ENCODE measurements around the gene TMEM256. TPM values are rescaled to one million over a fixed set of nuclear protein-coding genes. Genes with fewer than 3 reads are reported as not detected.

TMEM256 gene
- total RNA-seq (10 to 100 TPM; 35.0 to 40.1 TPM), polyA plus RNA-seq (100 to 1,000 TPM; 134 to 224 TPM)
- long read RNA-seq, donor 1, transcript TMEM256-201 (4 exons, 486 nt), result major isoform, 7 of 7 reads
- long read RNA-seq, donor 1, partial matches to known transcripts, result 0 of 7 reads
- long read RNA-seq, donor 1, other reads (novel, unspliced or antisense), result 0 of 7 reads
- long read RNA-seq, donor 2, transcript TMEM256-201 (4 exons, 486 nt), result major isoform, 9 of 10 reads
- long read RNA-seq, donor 2, partial matches to known transcripts, result 1 of 10 reads
- long read RNA-seq, donor 2, other reads (novel, unspliced or antisense), result 0 of 10 reads

DNA sequence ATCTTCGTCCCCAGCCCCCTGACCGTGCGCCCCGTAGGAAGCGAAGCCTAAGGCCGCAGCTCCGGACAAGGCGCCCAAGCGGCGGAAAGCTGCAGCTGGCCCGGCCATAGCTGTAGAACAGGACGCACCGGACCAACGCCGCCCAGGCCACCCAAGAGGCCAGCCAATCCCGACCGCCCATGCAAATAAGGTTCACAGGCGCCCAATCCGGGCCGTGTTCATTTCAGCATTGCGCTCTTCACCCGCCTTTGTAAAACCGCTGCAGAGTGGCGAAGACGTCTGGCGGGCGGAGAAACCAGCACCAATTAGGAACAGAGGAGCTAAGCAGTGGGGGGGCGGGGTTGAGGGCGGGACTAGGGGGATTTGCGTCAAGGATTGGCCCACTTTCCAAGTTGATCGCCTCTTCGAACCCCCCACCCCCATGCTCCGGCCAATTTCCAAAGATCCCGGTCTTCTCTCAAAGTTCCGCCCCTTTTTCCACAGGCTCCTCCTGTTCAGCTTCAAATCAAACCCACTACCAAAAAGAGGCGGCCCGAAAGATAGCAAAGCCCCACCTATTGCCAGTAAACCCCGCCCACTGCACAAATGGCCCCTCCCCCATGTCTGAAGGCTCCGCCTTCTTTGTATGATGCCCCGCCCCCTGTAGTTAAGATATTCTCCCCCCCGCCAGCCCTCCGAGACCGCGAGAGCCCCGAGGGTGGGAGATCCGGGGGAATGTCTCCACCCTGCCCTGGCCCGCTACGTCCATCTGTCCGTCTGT, at the start of gene TMEM256:
Gene TMEM256 (minus strand): TSS at position 121 of the 760 bp plus-strand sequence. CDS start 13 bp downstream, at position 108.
- Histone ChIP-seq H3K9me3 (ENCODE audit: control insufficient read depth, low read length) (no peaks in the 10 kb centered on the region), H3K27me3 (ENCODE audit: control insufficient read depth in 1 of 2, insufficient read depth in 2 of 2, low read length in 1 of 2) (no peaks in the 10 kb centered on the region), H3K4me1 (ENCODE audit: control insufficient read depth in 1 of 2, insufficient read depth in 2 of 2, low read length in 2 of 2) (no peaks in the 10 kb centered on the region), H3K36me3 (ENCODE audit: control insufficient read depth in 1 of 2, insufficient read depth in 2 of 2, low read length in 1 of 2) (no peaks in the 10 kb centered on the region), H3K27ac (ENCODE audit: low read depth in 1 of 2, low read length in 2 of 2) (peak within 1 kb of the TSS; percentile 70 to 84), H3K4me3 (ENCODE audit: low read length in 2 of 2) (peak within 1 kb of the TSS; percentile 59 to 82)
- DNase-seq (peak; percentile 99), ATAC-seq (ENCODE audit: low FRiP score) (peak; percentile 97)
- 0 to 1% methylated on average over 40 to 49 of the region's 49 CpGs for WGBS, 2 donors
- intact Hi-C loops (cut with DNase I), result loop anchor here in 1 of 2 donors (1.0 kb wide), 1 partner anchor 10 kb away; the partner anchor contains the start of gene PLSCR3

DNA sequence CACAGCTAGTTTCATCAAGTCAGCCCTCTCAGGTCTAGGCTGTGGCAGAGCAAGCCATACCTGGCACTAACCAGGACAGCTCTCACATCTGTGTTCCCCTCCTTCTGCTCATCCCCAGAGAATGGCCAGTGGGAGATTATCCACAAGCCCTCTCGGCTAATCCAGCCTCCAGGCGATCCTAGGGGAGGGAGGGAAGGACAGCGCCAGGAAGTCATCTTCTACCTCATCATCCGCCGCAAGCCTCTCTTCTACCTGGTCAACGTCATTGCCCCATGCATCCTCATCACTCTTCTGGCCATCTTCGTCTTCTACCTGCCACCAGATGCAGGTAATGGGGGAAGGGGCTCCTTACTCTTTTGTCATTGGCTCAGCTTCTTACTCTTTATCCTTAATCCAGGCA, 44.6 kb upstream of the TMEM256 start:
- H3K4me1 ChIP-seq (ENCODE audit: control insufficient read depth in 1 of 2, insufficient read depth in 2 of 2, low read length in 2 of 2), result no peaks in the 10 kb centered on the region
- no peak for ATAC-seq (ENCODE audit: low FRiP score)
- H3K4me3 ChIP-seq (ENCODE audit: low read length in 2 of 2), result no peak overlapping the region
- intact Hi-C loops (cut with DNase I), result no loop called here
- no peaks in the 10 kb centered on the region for H3K27me3 ChIP-seq (ENCODE audit: control insufficient read depth in 1 of 2, insufficient read depth in 2 of 2, low read length in 1 of 2)
- no peak overlapping the region for H3K27ac ChIP-seq (ENCODE audit: low read depth in 1 of 2, low read length in 2 of 2)
- DNase-seq, result no peak
- H3K36me3 ChIP-seq (ENCODE audit: control insufficient read depth in 1 of 2, insufficient read depth in 2 of 2, low read length in 1 of 2), result no peaks in the 10 kb centered on the region
- WGBS, 2 donors, result 91 to 93% methylated on average over 7 of the region's 7 CpGs
- H3K9me3 ChIP-seq (ENCODE audit: control insufficient read depth, low read length), result no peaks in the 10 kb centered on the region

DNA sequence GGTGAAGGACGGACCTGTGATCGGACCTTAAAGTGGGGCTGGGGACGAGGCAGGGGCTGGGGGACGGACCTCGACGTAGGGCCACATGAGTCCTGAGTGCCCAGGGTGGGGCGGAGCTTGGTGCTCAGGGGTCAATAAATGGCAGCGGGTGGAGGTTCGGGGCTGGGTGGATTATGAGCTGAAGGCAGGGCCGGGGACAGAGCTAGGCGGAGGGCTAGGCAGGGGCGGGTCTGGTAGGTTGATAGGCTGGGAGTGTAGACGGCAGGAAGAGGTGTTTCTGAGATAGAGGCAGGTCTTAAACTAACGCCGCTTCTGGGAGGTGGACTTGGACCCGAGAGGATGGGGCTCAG, 41.7 kb upstream of the TMEM256 start:
- H3K4me1 ChIP-seq (ENCODE audit: control insufficient read depth in 1 of 2, insufficient read depth in 2 of 2, low read length in 2 of 2), result no peaks in the 10 kb centered on the region
- 9 to 11% methylated on average over 16 of the region's 16 CpGs for WGBS, 2 donors
- ATAC-seq (ENCODE audit: low FRiP score), result peak; percentile 66
- H3K36me3 ChIP-seq (ENCODE audit: control insufficient read depth in 1 of 2, insufficient read depth in 2 of 2, low read length in 1 of 2), result no peaks in the 10 kb centered on the region
- intact Hi-C loops (cut with DNase I), result no loop called here
- no peak overlapping the region for H3K27ac ChIP-seq (ENCODE audit: low read depth in 1 of 2, low read length in 2 of 2)
- no peak overlapping the region for H3K4me3 ChIP-seq (ENCODE audit: low read length in 2 of 2)
- H3K9me3 ChIP-seq (ENCODE audit: control insufficient read depth, low read length), result no peaks in the 10 kb centered on the region
- H3K27me3 ChIP-seq (ENCODE audit: control insufficient read depth in 1 of 2, insufficient read depth in 2 of 2, low read length in 1 of 2), result no peaks in the 10 kb centered on the region
- no peak for DNase-seq

DNA sequence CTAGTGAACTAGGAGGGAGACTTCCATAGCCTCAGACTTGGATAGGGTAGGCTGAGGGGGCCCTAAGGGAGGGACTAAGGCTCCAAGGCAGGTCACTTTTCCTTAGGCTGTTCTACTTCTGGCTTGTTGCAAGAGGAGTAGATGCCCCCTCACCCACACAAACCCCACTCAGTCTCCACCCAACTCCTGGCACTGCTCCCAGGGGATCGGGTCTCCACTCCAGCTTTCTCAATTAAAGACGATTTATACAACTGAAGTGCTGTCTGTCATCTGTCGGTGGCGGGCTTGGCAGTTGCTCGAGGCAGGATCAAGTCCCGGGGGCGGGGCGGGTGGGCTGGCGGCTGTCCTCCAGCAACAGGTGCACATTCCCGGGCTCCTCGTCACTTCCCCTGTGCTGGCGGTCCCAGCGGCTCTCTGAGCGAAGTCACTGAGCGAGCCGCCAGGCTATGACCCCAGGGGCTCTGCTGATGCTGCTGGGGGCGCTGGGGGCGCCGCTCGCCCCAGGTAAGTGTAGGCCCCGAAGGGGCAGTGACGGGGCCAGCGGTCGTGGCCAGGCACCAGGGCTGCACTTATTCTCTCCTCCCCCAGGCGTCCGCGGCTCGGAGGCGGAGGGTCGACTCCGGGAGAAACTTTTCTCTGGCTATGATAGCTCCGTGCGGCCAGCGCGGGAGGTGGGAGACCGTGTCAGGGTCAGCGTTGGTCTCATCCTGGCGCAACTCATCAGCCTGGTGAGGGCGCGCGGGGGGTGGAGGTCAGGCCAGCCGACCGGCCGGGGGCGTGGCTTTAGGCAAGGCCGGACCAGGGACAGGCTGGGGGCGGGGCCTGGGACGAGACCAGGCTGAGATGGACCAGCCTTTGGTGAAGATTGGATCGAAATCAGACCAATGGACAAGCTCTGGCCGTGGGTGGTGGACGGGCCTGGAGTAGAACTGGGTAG, 41.1 kb upstream of the TMEM256 start, which contains the start of gene CHRNB1:
Gene CHRNB1 (plus strand): TSS at position 380 of the 937 bp plus-strand sequence. CDS start 67 bp downstream, at position 447.
- 3 to 4% methylated on average over 44 to 51 of the region's 51 CpGs for WGBS, 2 donors
- Histone ChIP-seq H3K4me1 (ENCODE audit: control insufficient read depth in 1 of 2, insufficient read depth in 2 of 2, low read length in 2 of 2) (no peaks in the 10 kb centered on the region), H3K4me3 (ENCODE audit: low read length in 2 of 2) (peak within 1 kb of the TSS; percentile 4 to 23), H3K36me3 (ENCODE audit: control insufficient read depth in 1 of 2, insufficient read depth in 2 of 2, low read length in 1 of 2) (no peaks in the 10 kb centered on the region), H3K9me3 (ENCODE audit: control insufficient read depth, low read length) (no peaks in the 10 kb centered on the region), H3K27me3 (ENCODE audit: control insufficient read depth in 1 of 2, insufficient read depth in 2 of 2, low read length in 1 of 2) (no peaks in the 10 kb centered on the region), H3K27ac (ENCODE audit: low read depth in 1 of 2, low read length in 2 of 2) (no peak within 1 kb of the TSS)
- intact Hi-C loops (cut with DNase I), result no loop called here
- ATAC-seq (ENCODE audit: low FRiP score) (peak; percentile 72), DNase-seq (peak; percentile 87 to 90)

DNA sequence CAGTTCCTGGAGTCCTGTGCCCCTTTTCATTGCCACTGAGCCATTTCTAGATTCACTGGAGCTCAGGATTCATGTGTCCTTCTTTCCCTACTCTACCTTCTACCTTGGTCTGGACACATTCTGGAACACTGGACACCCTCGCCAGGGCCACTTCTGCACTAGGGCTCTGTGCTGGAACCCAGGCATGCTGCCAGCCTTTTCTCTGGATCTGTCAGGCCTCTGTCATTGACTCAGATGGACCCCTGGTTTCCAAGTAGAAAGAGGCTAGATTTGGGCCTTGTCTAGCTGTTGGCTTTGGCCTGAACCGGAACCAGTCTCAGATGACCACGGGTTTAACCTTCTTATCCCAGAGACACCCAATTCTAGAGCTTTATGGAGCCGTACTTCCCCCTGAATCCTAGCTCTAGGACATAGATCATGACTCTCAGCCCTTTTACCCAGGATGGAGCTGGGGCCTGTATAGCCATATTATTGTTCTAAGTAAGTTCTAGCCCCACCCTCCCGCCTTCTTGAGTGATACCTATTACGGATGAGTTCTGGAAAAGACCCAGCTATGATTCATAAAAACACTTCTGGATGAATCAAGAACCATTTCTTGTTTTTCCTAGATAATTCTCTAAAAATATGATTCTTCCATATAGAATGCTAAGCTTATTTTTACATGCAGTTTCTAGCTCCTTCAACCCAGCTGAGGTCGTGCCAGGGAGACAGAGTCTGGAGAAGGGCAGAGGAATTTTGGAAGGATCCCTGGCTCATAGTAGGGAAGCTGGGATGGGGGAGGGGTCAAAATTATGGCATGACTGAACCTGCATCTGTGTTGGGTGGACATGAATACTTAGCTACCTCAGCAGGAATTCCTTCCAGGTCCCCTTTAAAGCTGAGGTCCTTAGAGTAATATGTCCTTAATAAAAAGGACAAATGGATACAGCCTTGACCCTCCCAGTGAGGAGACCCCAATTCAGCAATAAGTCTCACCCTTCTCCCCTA, 39.9 kb upstream of the TMEM256 start:
- Histone ChIP-seq H3K36me3 (ENCODE audit: control insufficient read depth in 1 of 2, insufficient read depth in 2 of 2, low read length in 1 of 2) (no peaks in the 10 kb centered on the region), H3K9me3 (ENCODE audit: control insufficient read depth, low read length) (no peaks in the 10 kb centered on the region), H3K27ac (ENCODE audit: low read depth in 1 of 2, low read length in 2 of 2) (no peak overlapping the region), H3K27me3 (ENCODE audit: control insufficient read depth in 1 of 2, insufficient read depth in 2 of 2, low read length in 1 of 2) (no peaks in the 10 kb centered on the region), H3K4me1 (ENCODE audit: control insufficient read depth in 1 of 2, insufficient read depth in 2 of 2, low read length in 2 of 2) (no peaks in the 10 kb centered on the region), H3K4me3 (ENCODE audit: low read length in 2 of 2) (no peak overlapping the region)
- no peak for DNase-seq
- intact Hi-C loops (cut with DNase I), result no loop called here
- WGBS, 2 donors, result 68 to 69% methylated on average over 7 of the region's 7 CpGs
- no peak for ATAC-seq (ENCODE audit: low FRiP score)

DNA sequence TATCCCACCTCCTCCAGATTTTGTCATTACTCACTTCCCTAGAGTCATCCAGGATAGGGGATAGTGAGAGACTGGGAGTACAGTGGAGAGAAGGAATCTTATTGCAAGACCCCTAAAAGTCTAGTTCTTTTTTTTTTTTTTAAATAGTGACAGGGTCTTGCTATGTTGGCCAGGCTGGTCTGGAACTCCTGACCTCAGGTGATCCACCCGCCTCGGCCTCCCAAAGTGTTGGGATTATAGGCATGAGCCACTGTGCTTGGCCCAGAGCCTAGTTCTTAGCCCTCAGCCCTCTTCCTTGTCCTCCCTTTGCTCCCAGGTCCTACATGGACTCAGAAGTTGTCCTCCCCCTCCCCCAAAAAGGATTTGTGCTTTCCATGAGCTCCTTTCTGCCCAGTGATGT, 38.2 kb upstream of the TMEM256 start:
- H3K27ac ChIP-seq (ENCODE audit: low read depth in 1 of 2, low read length in 2 of 2), result no peak overlapping the region
- no peaks in the 10 kb centered on the region for H3K27me3 ChIP-seq (ENCODE audit: control insufficient read depth in 1 of 2, insufficient read depth in 2 of 2, low read length in 1 of 2)
- DNase-seq, result no peak
- WGBS, 2 donors, result 95 to 97% methylated on average over 2 of the region's 2 CpGs
- H3K4me3 ChIP-seq (ENCODE audit: low read length in 2 of 2), result no peak overlapping the region
- intact Hi-C loops (cut with DNase I), result no loop called here
- no peak for ATAC-seq (ENCODE audit: low FRiP score)
- no peaks in the 10 kb centered on the region for H3K4me1 ChIP-seq (ENCODE audit: control insufficient read depth in 1 of 2, insufficient read depth in 2 of 2, low read length in 2 of 2)
- no peaks in the 10 kb centered on the region for H3K36me3 ChIP-seq (ENCODE audit: control insufficient read depth in 1 of 2, insufficient read depth in 2 of 2, low read length in 1 of 2)
- H3K9me3 ChIP-seq (ENCODE audit: control insufficient read depth, low read length), result no peaks in the 10 kb centered on the region

DNA sequence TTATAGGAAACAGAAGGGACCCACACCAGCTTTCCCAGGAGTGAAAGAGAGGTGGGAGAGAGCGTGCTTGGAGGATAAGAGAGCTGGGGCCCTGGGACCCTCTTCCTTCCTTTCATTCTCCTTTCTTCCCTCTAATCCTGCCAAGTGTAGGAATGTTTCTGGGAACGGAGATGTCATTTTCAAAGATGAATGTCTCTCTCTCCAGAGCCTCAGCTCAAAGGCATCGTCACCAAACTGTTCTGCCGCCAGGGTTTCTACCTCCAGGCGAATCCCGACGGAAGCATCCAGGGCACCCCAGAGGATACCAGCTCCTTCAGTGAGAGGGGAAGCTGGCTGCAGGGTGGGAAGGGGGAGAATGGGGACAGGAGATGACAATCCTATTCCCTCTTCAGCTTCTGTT, 37.4 kb upstream of the TMEM256 start:
- ATAC-seq (ENCODE audit: low FRiP score) (no peak), DNase-seq (no peak)
- Histone ChIP-seq H3K36me3 (ENCODE audit: control insufficient read depth in 1 of 2, insufficient read depth in 2 of 2, low read length in 1 of 2) (no peaks in the 10 kb centered on the region), H3K27ac (ENCODE audit: low read depth in 1 of 2, low read length in 2 of 2) (no peak overlapping the region), H3K9me3 (ENCODE audit: control insufficient read depth, low read length) (no peaks in the 10 kb centered on the region), H3K4me3 (ENCODE audit: low read length in 2 of 2) (no peak overlapping the region), H3K27me3 (ENCODE audit: control insufficient read depth in 1 of 2, insufficient read depth in 2 of 2, low read length in 1 of 2) (no peaks in the 10 kb centered on the region), H3K4me1 (ENCODE audit: control insufficient read depth in 1 of 2, insufficient read depth in 2 of 2, low read length in 2 of 2) (no peaks in the 10 kb centered on the region)
- intact Hi-C loops (cut with DNase I), result no loop called here
- WGBS, 2 donors, result 61 to 71% methylated on average over 7 of the region's 7 CpGs

All from aorta (tissue), 5 donors.